ENCODE data around the gene BCL2L11.

BCL2L11 gene

DNA sequence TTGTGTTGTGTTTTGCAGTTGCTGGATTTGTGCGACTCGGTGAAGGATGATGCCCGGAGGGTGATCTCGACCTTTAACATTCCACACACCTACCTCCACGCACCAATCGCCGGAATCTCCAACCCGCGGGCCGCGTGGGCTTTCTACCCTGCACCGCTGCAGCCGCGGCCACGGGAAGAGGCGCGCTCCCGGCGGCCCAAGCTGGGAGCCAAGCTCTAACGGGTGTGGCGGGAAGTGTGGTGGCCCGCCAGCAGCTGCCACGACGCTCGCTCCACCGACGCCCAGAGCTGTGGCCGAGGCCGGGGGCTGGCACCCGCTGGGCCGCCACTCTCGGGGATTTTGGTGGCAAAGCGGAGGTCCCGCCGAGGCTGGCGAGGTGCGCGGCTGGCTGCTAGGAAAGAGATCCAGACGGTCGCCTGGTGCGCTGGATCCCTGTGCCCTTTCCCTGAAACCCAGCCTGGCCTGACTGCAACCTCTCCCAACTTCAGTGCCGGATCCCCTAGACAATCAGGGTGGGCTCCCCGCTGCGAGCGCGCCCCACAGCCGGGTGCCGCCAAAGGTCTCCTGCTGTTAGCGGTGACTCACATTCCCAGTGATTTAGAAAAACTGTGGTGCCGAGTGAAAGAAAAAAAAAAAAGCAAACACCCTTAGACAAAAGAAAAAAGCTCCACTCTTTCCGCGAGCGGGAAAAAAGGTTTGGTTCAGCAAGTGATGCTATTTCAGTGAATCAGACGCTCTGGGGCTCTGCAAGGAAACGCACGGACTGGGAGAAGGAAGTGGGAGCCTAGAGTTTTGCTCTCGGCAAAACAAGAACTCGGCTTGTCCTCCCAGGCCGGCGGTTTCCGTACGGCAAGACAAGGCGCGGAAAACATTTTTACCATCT is 2.9 kb upstream of the BCL2L11 start:
- peak in 1 of 2 donors; percentile 45 for DNase-seq

DNA sequence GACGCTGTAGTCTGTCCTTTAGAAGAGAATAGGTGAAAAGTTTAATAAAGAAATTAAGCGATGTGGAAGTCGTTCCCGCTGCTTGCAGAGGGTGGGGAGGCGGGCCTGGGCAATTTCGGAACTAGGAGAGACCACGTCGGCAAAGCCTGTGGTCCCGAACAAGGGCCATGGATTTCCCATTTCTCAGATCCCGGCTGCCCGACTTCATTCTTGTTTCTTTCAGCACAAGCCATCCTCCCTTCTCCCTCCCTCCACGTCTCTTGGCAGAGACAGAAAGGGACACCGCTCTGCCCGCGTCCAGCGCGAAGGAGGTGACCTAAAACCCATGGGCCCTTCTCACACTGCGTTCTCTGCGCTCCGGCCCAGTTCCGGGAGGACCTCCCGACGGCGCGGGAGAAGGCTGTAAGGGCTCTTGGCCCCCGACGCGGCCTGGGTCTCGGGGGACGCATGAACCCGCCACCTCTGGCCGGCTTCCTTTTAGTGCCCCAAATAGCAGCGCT is 2.2 kb upstream of the BCL2L11 start:
- DNase-seq, result no peak

DNA sequence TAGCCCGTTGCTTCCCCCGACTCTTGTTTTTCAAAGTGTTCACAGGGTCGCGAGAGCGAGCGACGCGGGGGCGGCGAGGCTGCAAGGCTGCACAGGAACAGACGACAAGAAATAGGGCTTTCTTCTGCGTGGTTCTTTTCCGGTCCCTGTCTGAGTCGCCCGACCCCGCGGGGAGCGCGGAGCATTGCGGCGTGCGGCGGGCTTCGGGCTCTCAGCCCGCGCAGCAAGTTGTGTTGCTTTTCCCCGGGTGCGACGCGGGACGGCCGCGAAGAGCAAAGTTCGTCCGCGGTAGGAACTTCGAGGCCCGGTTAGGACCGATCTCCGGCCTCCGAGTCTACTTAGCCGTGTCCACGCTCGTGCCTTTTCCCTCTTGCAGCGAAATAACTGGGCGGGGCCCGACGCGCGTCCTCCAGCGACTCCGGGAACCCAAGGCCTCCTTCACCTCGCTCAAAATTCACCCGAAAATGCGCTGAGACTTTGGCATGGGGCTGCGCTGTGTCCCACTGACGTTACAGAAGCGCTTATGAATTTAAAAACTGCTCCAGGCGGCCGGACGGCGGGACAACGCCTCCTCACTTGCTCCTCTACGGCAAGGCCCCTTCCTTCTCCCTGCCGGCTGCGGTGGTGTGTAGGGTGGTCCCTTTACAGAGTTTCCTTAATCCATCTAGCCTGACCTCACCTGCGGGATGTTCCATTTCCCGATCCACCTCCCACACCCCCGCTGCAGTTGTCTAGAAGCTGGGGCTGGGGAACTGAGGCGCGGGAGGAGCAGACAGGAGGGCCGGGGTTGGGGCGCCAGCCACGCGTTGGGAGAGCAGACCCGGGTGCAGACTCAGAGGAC is 1.5 kb upstream of the BCL2L11 start:
- no peak for DNase-seq

DNA sequence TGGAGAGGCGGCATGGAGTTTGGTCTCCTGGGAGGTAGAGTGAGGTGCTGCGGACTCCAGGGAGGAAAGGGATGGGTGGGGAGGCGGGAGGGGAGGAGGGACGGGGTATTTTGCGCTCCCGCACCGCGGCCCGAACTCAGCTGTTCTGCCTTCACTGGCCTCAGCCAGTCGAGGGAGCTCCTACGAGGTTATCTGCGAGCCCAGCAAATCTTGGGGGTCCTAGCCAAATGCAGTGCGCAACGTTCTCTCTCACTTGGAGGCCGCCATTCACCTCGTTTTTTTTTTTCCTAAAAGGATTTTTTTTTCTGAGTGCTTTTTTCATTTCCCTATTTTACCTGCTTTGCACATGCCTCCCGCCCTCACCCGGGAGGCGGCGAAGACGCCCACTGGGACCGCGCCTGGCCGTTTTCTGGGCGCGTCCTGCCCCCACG is 877 bp upstream of the BCL2L11 start:
- no peak for DNase-seq

DNA sequence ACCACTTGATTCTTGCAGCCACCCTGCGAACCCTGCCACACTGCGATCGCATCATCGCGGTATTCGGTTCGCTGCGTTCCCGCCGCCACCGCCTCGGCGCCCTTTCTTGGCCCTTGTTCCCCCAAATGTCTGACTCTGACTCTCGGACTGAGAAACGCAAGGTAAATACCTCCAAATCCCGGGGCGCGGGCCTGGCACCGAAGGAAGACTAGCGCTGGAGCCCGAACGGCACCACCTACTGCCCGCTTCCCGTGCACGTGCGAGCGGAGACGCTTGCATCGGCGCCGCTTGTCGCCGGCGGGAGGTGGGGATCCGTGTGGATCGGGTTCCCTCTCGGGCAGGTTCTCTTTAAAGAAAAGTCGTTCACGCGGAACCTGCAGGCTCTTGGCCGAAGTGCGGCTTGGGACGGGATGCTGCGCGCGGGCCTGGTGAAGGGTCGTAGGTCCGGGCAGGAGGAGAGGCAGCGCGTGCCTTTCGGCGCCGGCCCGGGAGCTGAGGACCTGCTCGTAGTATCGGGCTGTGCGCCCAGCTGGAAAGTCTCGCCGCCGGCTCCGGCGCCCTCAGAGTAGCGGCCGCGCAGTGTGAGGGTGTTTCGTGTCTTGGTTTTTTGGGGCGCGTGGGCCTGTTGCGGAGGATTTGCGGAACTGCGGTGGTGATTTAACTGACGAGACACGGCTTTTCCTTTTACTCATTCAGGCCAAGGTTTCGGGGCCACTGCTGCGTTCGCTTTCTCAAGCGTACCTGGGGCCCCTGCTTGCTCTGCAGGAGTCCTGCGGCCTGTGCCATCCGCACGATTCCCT is 514 bp downstream of the BCL2L11 start:
- DNase-seq, result peak in 1 of 2 donors; percentile 74

DNA sequence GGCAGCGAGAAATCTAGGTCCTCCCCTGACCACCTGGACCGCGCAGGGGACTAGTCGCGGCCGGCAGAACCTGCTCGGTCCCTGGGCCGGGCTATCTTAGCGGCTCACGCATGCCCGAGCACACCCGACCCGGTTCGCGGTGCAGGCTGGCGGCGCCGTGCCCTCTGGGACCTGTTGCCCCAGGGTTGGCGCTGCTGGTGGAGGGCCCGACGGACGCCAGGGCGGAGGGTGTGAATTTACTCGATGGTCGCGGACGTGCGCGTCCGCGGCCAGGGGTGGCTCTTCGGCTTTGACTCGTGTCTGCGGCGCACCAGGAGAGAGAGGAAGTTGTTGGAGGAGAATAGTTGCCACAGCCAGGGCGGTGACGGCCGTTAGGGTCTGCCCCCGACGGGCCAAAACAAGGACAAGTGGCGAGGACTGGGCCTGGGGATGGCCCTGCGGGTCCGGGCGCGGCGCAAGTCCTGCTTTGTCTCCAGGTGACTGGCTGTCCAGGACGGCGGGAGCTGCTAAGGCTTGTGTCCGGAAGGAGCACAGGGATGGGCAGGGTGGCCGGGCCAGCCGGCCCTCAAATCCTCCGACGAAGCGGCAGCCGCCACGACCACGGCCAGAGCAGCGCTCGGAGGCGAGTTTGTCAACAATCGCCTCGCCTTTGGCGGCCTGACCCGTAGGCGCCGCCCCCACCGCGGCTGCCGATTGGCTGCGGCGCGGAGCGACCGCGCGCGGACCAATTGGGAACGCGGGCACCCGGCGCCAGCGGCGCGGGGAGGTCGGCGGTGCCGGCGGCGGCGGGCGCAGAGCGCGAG is 1.3 kb downstream of the BCL2L11 start:
- peak in 1 of 2 donors; percentile 54 for DNase-seq

DNA sequence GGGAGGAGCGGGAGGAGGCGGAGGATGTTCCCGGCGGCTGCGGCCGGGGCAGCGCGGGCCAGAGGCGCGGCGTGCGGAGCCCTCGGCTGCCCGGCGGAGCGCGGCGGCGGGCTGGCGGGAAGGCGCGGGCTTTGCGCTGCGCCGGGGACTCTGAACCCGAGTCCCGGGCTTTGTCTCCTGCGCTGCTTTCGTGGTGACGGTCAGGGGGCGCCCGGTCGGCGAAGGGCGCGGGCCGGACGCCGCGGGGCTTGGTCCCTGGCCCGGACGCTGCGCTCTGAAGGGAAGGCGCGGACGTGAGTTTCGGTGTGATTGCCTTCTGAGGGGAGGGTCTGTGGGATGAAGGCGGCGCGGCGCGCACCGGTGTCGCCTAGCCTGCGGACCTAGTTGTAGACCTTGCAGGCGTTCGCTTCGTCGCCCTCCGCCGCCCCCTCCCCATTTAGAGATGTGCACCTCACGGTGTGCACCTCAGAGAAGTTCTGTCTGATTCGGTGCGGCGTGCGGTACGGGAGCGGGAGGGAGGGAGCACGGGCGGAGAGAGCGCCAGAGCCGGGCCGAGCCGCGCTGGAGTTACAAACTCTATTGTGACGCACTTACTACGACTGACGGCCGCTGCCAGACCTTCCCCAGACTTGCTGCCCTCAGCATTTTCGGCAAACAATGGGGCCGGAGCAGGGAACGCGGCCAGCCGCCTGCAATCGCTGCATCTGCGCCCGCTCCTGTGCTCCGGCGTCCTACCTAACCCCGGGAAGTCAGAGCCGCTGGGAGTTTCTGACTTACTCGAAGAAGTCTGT is 2.1 kb downstream of the BCL2L11 start:
- DNase-seq, result peak in 1 of 2 donors; percentile 76

DNA sequence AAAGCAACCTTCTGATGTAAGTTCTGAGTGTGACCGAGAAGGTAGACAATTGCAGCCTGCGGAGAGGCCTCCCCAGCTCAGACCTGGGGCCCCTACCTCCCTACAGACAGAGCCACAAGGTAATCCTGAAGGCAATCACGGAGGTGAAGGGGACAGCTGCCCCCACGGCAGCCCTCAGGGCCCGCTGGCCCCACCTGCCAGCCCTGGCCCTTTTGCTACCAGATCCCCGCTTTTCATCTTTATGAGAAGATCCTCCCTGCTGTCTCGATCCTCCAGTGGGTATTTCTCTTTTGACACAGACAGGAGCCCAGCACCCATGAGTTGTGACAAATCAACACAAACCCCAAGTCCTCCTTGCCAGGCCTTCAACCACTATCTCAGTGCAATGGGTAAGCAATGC is 3.0 kb downstream of the BCL2L11 start:
- no peak for DNase-seq

DNA sequence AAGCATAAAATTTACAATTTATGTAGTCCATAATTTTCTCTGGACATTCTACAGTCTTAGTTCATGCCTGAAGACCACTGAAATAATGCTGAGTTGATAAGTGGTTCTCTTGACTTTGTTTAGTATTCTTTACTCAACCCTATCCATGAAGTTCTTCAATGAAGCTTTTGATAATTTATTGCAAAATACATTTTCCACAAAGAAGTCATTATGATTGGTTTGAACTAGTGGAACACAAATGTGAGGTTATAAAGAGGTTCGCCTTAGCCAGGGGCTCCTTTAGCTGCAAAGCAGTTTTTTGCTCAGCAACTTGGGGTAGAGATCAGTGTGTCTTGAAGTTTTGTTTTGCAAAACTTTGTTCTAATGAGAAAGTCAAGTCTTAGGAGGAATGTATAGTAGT is 5.9 kb downstream of the BCL2L11 start:
- DNase-seq, result no peak

DNA sequence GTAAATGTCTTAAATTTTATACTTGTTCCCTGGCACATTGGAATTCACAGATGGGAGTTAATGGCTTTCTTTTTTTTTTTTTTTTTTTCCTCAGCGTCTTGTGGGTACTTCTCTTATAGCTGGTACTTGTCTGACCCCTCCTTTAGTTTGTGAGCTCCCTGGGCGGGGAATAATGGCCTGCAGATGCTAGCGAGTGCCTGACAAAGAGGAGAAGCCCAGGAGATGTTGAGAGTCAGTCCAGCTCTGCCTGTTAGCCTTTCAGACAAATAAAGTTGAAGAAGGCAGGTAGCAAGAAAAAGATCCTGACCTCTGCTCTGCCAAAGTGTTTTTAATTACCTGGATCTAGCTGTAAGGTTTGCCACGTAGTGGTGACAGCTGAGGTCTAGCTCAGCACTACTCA is 6.6 kb downstream of the BCL2L11 start:
- DNase-seq, result no peak

DNA sequence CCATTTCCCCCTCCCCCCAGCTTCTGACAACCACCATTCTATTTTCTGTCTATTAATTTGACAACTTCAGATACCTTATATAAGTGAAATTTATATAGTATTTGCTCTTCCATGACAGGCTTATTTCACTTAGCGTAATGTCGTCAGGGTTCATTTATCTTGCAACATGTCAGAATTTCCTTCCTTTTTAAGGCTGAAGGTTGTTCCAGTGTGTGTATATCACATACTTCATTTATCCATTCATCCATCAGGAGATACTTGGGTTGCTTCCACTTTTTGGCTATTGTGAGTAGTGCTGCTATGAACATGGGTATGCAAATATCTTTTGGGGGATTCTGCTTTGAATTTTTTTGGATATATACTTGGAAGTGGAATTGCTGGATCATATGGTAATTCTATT is 7.4 kb downstream of the BCL2L11 start:
- DNase-seq, result no peak

DNA sequence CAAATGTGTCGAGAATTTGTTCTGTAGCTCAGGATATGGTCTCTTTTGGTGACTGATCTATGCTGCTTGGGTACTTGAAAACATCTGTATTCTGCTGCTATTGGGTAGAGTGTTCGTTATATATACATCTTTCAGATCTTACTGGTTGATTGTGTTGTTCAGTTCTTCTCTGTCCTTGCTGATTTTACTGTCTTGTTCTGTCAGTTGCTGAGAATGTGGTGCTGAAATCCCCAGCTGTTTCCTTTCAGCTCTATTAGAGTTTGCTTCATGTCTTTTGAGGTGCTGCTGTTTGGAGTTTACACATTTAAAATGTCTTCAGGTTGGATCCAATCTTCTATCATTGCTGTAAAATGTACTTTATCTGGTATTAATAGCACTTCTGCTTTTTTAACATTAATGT is 12.9 kb downstream of the BCL2L11 start:
- no peak for DNase-seq

DNA sequence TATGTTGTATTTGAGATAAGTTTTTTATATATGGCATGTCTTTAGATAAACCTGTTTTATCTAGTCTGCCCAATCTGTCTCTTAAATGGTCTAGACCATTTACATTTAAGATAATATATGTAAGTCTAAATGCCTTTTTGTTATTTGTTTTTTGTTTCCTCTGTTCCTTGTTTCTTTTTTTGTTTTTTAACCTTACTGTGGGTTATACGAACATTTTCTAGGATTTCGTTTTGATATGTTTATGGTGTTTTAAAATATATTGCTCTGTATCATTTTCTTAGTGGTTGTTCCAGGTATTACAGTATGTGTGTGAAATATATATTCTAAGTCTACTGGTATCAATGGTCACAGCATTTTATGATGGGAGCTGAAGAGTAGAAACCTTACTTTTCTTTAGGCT is 13.3 kb downstream of the BCL2L11 start:
- no peak for DNase-seq

DNA sequence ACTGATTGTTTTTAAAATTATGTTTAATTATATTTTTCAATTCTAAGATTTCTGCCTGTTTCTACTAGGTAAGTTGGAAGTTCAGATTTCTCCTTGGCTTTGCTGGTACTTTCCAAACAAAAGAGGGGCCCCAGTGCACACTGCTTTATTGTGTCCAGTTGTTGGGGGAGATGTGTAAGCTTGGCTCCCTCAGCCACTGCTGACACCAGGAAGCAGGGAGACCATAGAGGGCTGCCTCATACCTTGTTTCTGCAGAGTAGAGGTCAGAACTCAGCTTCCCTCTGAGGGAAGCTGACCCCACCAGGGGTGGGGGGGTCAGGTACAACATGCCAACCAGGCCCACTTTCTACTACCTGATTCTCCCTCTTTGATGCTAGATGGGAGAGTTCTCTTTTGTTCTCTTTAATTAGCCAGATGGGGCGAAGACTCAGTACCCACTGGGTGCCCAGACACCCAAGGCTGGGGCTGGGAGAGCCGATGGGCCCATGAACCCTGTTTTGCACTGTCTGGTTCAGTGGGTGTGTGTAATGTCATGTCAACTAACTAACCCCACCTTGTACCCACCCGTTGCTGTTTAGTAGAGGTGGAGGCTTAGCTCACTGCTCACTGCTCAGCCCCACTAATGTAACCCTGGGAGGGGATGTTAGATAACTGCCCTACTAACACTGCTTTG is 14.7 kb downstream of the BCL2L11 start:
- no peak for DNase-seq

DNA sequence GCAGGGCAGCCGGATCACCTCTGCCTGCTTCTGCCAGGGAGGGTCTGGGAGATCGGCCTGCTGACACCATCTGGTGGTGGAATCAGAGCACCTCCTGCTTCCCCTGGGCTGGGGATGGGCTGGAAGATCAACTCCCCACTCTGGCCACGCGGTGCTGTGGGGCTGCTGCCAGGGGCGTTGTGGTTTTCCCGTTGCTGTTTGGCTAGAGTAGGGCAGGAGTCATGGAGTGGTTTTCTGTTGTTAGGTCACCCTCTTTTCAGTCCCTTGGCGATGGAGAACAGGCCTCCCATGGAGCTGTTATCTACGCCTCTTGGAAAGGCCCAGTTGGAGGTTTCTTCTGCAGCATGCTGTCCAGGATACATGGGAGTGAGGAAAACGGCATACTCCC is 15.2 kb downstream of the BCL2L11 start:
- no peak for DNase-seq

DNA sequence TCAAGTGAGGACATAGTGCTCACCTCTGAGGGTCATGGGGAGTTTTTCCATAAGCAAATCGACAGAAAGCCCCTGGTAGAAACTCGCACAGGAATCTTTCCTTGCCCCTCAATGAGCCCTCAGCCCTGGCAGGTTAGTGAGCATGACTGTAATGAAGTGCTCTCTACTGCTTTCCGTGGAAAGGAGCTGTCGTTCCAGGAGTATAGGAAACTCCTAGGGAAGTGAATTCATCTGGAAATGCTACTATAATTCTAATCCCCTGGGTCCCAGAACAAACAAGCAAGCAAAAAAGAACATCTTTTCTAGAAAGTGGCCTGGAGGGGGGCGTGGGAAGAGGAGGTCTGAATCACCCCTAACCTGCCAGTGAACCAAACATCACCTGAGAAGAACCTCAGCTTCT is 18.1 kb downstream of the BCL2L11 start:
- DNase-seq, result no peak

DNA sequence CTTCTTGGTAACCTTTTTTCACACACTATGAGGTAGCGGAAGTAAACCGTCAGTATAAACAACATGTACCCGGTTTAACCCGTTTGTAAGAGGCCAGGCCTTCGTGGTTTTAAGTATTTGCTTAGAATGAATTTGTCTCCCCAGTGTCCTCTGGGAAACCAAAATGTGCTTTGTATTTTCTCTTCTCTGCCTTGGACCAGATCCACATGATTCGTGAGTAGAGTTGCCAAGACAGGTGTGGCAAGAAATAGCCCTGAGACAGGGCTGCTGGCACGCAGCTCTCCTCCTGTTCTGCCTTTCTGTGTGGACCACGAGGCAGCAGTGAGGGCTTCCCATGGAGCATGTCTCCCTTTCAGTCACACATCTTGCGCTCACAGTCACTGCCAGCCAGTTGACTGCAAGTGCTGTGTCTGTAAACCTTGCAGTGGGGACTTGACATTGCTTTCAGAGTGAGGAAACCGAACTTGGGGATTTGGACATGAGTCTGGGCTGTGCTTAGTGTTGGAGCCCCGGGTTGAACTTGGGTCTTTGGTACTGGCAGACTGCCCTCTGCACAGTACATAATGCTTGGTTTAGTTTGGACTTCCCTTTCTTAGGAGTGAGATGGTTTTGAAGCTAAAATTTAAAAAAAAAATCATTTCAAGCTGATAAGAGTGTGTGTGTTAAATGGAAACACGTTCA is 19.1 kb downstream of the BCL2L11 start:
- DNase-seq, result no peak

DNA sequence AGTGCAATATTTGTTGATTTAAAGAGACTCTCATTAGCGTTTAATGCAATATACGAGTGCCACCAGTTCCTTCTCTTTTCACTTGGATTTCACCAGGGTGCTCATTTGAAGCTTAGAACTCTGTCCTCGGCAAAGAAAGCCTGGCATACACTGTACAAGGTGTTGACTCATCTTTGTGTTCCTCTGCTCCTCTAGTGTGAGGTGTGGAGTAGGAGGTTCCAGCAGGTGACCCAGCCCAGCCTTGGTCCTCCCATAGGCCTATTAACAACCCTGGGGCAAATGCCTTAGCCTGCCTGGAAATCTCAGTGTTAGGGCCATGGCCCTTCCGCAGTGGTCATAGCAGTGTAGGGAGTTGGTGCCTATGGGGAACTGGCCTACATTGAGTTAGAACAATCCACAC is 20.1 kb downstream of the BCL2L11 start:
- no peak for DNase-seq

DNA sequence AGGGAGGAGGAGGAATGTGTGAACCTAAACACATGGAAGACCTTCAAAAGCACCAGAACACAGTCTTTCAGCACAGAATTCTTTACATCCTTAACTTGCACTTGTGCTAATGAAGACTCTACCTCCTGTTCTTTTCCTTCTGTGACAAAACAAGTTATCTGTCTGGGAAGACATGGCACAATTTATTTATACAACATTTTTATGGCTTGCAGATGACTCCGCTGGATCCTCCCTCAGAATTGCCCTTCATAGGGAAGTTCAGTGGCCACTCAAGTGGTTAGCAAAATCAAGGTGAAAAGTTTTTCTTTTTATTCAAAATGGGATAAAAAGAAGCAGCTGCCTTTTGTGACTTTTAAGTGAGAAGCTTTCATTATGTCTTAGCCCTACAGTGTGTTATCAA is 21.4 kb downstream of the BCL2L11 start:
- DNase-seq, result no peak

Data from bone marrow (tissue), 2 donors.